Dermis blood vessel endothelial cell (primary cell): Measurements from ENCODE around the gene PRSS33. TPM values are rescaled to one million over a fixed set of nuclear protein-coding genes. Genes with fewer than 3 reads are reported as not detected.

Experiments used
- DNase-seq: peaks from one replicate; pipeline ENCODE4 v3.0.0; 2010
- total RNA-seq: library from RNA; depleted of rRNA; stranded (reverse); fragments of >200 nt; gene quantifications from 2 replicates; pipeline ENCODE4 v1.2.3, GENCODE V29; 2014

Gene PRSS33
- not detected in 2 replicates for total RNA-seq

GRCh38 chr16:2787406-2787805, at the start of gene PRSS33:
PRSS33 (minus strand) TSS chr16:2787560; CDS start chr16:2786547, 1,013 bp downstream.
- DNase-seq, result no peak

- no peak for DNase-seq
Measured at GRCh38 chr16:2836646-2837508, 49.5 kb upstream of the PRSS33 start.

GRCh38 chr16:2835638-2836493, 48.5 kb upstream of the PRSS33 start:
- DNase-seq, result peak; percentile 83

GRCh38 chr16:2834968-2835367, 47.6 kb upstream of the PRSS33 start:
- no peak for DNase-seq

GRCh38 chr16:2833776-2834175, 46.4 kb upstream of the PRSS33 start:
- DNase-seq, result no peak

- no peak for DNase-seq
Measured at GRCh38 chr16:2831203-2831602, 43.8 kb upstream of the PRSS33 start.

GRCh38 chr16:2830355-2830695, 43.0 kb upstream of the PRSS33 start:
- DNase-seq, result no peak

- DNase-seq, result peak; percentile 24
Measured at GRCh38 chr16:2829501-2830354, 42.4 kb upstream of the PRSS33 start, which contains the start of gene ZG16B. ZG16B (plus strand) TSS chr16:2830303; CDS start chr16:2830442, 139 bp downstream.

- no peak for DNase-seq
Measured at GRCh38 chr16:2828876-2829430, 41.6 kb upstream of the PRSS33 start.

- no peak for DNase-seq
Measured at GRCh38 chr16:2828521-2828840, 41.1 kb upstream of the PRSS33 start.

GRCh38 chr16:2827831-2828520, 40.6 kb upstream of the PRSS33 start:
- DNase-seq, result no peak

- no peak for DNase-seq
Measured at GRCh38 chr16:2827374-2827791, 40.0 kb upstream of the PRSS33 start.

- DNase-seq, result no peak
Measured at GRCh38 chr16:2826591-2827373, 39.4 kb upstream of the PRSS33 start.

GRCh38 chr16:2825906-2826305, 38.5 kb upstream of the PRSS33 start:
- DNase-seq, result no peak

- no peak for DNase-seq
Measured at GRCh38 chr16:2825049-2825742, 37.8 kb upstream of the PRSS33 start.

GRCh38 chr16:2824626-2825025, 37.3 kb upstream of the PRSS33 start:
- no peak for DNase-seq

GRCh38 chr16:2822496-2822895, 35.1 kb upstream of the PRSS33 start:
- no peak for DNase-seq

- DNase-seq, result no peak
Measured at GRCh38 chr16:2822158-2822495, 34.8 kb upstream of the PRSS33 start.

- DNase-seq, result no peak
Measured at GRCh38 chr16:2821487-2822157, 34.3 kb upstream of the PRSS33 start.
